Chondrocyte (in vitro differentiated cells): ENCODE measurements around the gene TIMM17B. TPM values are rescaled to one million over a fixed set of nuclear protein-coding genes. Genes with fewer than 3 reads are reported as not detected.

Experiments used
- DNase-seq: peaks from one replicate; pipeline ENCODE4 v3.0.0; 2021; ENCODE audit warnings: mixed read lengths, low spot score
- H3K27ac Mint-ChIP-seq: one replicate; pipeline ENCODE4 v1.8.0; 2021; ENCODE audit warnings: mild to moderate bottlenecking, moderate library complexity, mixed read lengths; ENCODE audit not compliant: unreplicated experiment
- H3K27me3 Mint-ChIP-seq: 2 replicates; pipeline ENCODE4 v1.8.0; 2021; ENCODE audit warnings: low read depth, mixed read lengths
- H3K36me3 Mint-ChIP-seq: 2 replicates; pipeline ENCODE4 v1.8.0; 2021; ENCODE audit warnings: low read depth, mixed read lengths
- H3K4me1 Mint-ChIP-seq: 2 replicates; pipeline ENCODE4 v1.8.0; 2021; ENCODE audit warnings: low read depth, mild to moderate bottlenecking, mixed read lengths
- H3K4me3 Mint-ChIP-seq: one replicate; pipeline ENCODE4 v1.8.0; 2021; ENCODE audit warnings: mild to moderate bottlenecking, moderate library complexity, mixed read lengths; ENCODE audit not compliant: unreplicated experiment
- H3K9me3 Mint-ChIP-seq: 2 replicates; pipeline ENCODE4 v1.8.0; 2021; ENCODE audit warnings: low read depth, mixed read lengths
- CTCF ChIP-seq: fragments of 200-600 bp; sonication (generic); IDR thresholded peaks from 2 replicates; pipeline ENCODE4 v1.5.0; 2021; ENCODE audit warnings: antibody characterized with exemption, mild to moderate bottlenecking, moderate library complexity
- long read RNA-seq: library from polyadenylated mRNA; stranded (forward); transcript quantifications from one replicate; pipeline ENCODE4 v2.0.0, GENCODE V29; 2021
- total RNA-seq: library from RNA; stranded (reverse); gene quantifications from 3 replicates; pipeline ENCODE4 v1.2.1, GENCODE V29; 2021

TIMM17B gene
- 37.7 to 41.6 TPM (median 38.0 TPM) in 3 replicates for total RNA-seq
- long read RNA-seq, partial matches to known transcripts: 29 of 35 reads
- long read RNA-seq, other reads (novel, unspliced or antisense): 3 of 35 reads

- Mint-ChIP-seq H3K9me3 (peaks cover 4% of the 10 kb centered on the region), H3K27me3 (no peaks in the 10 kb centered on the region), H3K27ac (peak within 1 kb of the TSS; percentile 97), H3K36me3 (peaks cover 5% of the 10 kb centered on the region), H3K4me3 (peak within 1 kb of the TSS; percentile 76), H3K4me1 (peaks cover 11% of the 10 kb centered on the region)
- no peak for TF ChIP-seq CTCF
- peak; percentile 94 for DNase-seq
Observed at GRCh38 chrX:48897625-48898306, at the start of gene TIMM17B, which contains the start of gene PQBP1. Gene TIMM17B (minus strand): TSS chrX:48897768. CDS start chrX:48897749, 19 bp downstream. Gene PQBP1 (plus strand): TSS chrX:48897930. CDS start chrX:48898510, 580 bp downstream.

GRCh38 chrX:48945517-48946348, 48.2 kb upstream of the TIMM17B start:
- H3K36me3 Mint-ChIP-seq: no peaks in the 10 kb centered on the region

GRCh38 chrX:48942895-48943294, 45.3 kb upstream of the TIMM17B start:
- no peaks in the 10 kb centered on the region for H3K27me3 Mint-ChIP-seq
- H3K36me3 Mint-ChIP-seq: peaks cover 1% of the 10 kb centered on the region

More at GRCh38 chrX:48945517-48946348, 48.2 kb upstream of the TIMM17B start:
- TF ChIP-seq CTCF: peak; percentile 82
- no peaks in the 10 kb centered on the region for H3K4me1 Mint-ChIP-seq
- no peak overlapping the region for H3K4me3 Mint-ChIP-seq
- H3K27ac Mint-ChIP-seq: peak overlapping the region; percentile 12
- peaks cover 2% of the 10 kb centered on the region for H3K9me3 Mint-ChIP-seq
- H3K27me3 Mint-ChIP-seq: no peaks in the 10 kb centered on the region
- DNase-seq: no peak

GRCh38 chrX:48940404-48940955, 42.9 kb upstream of the TIMM17B start:
- TF ChIP-seq CTCF: no peak
- no peak overlapping the region for H3K4me3 Mint-ChIP-seq

More at GRCh38 chrX:48942895-48943294, 45.3 kb upstream of the TIMM17B start:
- no peak for TF ChIP-seq CTCF
- Mint-ChIP-seq H3K27ac (no peak overlapping the region), H3K4me1 (no peaks in the 10 kb centered on the region), H3K9me3 (peaks cover 8% of the 10 kb centered on the region), H3K4me3 (no peak overlapping the region)
- no peak for DNase-seq

More at GRCh38 chrX:48940404-48940955, 42.9 kb upstream of the TIMM17B start:
- Mint-ChIP-seq H3K9me3 (peaks cover 8% of the 10 kb centered on the region), H3K27me3 (no peaks in the 10 kb centered on the region), H3K27ac (no peak overlapping the region), H3K4me1 (no peaks in the 10 kb centered on the region), H3K36me3 (peaks cover 2% of the 10 kb centered on the region)
- DNase-seq: no peak
